HFF-Myc (cell line): ENCODE data around the gene ZRANB1.

Source experiments
- DNase-seq: peaks from one replicate; pipeline ENCODE4 v3.0.0-alpha.2; 2011; ENCODE audit warnings: low read depth; ENCODE audit errors: extremely low read depth
- H3K4me3 ChIP-seq: replicated peaks from 2 replicates; pipeline ENCODE4 v1.5.1; 2011; ENCODE audit warnings: low read depth, mild to moderate bottlenecking, control low read depth, low read length
- TF ChIP-seq, protein P1 (sequence below): IDR thresholded peaks from 2 replicates; pipeline ENCODE4 v1.5.1; 2012; ENCODE audit warnings: mild to moderate bottlenecking, low read depth, low read length, control low read depth; ENCODE audit errors: missing control alignments

ZRANB1 gene

DNA sequence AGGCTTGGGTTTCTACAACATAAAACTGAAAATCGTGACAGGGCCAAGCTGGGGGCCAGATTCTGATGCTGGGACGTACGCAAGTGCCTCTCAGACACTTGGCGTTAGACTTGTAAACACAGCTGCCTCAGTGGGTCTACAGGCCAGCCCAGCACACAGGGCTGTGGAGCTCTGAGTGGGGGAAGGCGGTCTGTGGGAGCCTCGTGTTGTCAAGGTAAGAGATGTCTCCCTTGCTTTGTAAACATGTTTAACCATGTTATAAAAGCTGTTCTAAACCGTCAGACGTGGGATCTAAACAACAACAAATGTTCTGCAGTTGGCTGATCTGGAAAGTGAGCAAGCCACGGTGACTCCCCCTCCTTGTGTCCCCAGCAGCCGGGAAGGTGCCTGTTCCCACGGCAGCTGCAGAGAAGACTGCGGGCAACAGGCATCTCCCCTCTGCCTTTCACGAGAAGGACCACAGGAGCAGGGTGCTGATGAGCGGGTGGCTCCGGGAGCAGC lies 67.8 kb downstream of the ZRANB1 start:
- H3K4me3 ChIP-seq, result no peak overlapping the region
- no peak for DNase-seq
- TF ChIP-seq, protein P1, sequence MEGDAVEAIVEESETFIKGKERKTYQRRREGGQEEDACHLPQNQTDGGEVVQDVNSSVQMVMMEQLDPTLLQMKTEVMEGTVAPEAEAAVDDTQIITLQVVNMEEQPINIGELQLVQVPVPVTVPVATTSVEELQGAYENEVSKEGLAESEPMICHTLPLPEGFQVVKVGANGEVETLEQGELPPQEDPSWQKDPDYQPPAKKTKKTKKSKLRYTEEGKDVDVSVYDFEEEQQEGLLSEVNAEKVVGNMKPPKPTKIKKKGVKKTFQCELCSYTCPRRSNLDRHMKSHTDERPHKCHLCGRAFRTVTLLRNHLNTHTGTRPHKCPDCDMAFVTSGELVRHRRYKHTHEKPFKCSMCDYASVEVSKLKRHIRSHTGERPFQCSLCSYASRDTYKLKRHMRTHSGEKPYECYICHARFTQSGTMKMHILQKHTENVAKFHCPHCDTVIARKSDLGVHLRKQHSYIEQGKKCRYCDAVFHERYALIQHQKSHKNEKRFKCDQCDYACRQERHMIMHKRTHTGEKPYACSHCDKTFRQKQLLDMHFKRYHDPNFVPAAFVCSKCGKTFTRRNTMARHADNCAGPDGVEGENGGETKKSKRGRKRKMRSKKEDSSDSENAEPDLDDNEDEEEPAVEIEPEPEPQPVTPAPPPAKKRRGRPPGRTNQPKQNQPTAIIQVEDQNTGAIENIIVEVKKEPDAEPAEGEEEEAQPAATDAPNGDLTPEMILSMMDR, result no peak

DNA sequence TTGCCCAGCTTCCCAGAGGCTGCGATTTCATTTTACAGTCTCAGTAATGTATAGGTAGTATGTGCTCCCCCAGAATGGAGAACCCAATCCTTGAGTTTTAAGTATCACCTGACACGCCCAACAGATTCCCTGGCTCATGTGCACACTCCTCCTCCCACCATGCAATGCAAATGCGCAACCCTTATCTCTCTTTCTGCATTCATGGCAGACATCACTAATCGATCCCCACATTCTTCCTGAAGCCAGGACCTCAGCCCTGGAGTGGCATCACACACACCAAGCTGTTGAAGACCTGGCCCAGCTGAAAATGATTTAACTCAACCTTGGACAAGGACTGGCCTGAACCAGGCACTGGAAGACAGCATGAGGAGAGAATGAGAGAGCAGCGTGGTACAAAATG lies 68.4 kb downstream of the ZRANB1 start:
- DNase-seq, result no peak
- TF ChIP-seq, protein P1, result no peak
- H3K4me3 ChIP-seq, result no peak overlapping the region

DNA sequence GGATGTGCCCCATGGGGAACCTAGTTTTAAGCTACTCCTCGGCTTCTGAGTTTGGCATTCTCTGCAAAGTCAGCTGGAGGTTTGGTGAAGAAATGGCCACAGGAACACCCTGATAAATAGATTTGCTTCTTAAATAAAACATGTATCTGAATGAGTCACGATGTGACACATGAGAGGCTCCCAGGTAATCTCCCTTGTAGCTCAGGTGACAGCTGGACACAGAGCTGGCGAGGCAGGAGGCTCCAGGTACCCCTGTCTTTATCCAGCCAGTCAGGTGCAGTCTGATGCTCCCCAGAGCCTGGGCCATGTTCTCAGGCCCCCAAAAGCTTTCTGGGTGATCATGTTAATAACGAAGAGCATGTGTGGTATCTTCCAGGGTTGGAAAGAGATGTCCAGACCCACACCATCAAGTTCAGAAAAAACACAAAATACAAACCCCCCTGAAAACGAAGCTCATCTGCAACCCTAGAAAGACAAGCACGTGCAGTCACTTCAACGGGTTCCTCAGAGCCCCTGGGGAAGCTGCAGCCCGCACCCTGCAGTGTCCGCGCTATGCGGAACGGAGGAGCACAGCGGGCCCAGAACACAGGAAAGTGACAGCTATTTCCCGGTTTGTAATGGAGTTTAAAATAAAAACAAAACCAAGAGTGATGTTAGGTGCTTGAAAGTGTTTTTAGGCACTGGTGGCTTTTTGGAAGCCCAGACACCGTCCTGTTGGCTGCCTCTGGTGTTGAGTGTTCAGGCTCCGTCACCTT lies 69.4 kb downstream of the ZRANB1 start:
- TF ChIP-seq, protein P1, result no peak
- H3K4me3 ChIP-seq, result no peak overlapping the region
- no peak for DNase-seq

DNA sequence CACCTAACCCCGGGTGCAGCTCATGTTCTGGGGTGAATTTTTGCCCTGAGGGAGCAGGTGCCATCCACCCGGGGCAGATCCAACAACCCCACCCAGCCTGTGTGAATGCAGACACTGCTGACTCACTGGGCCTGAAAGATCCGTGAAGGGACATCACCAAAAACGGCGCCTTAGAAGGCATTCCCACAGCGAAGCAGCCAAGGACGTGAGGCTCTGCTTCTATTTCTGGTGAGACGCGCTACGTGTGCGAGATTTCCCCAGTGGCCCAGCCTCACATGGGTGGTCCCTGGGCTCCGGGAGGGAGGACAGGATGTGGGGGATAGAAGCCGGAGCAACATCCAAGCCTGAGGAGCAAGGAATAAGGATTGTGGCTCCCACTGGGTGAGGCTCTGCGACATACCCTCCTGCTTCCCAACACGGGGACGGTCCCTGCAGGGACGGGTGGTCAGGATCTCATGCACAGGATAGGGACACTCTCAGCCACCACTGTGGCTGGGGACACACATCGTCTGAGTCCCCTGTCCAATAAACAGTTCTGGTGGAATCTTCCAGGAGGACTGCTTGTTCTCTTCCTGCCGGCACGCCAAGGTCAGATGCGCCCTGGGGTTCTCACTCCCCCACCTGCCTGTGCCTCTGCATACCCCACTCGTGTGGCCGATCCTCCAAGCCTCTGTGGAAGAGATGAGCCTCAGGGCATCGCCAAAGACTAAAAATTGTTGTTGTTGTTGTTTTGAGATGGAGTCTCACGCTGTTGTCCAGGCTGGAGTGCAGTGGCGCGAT lies 70.2 kb downstream of the ZRANB1 start:
- no peak for DNase-seq
- no peak overlapping the region for H3K4me3 ChIP-seq
- TF ChIP-seq, protein P1, result no peak

DNA sequence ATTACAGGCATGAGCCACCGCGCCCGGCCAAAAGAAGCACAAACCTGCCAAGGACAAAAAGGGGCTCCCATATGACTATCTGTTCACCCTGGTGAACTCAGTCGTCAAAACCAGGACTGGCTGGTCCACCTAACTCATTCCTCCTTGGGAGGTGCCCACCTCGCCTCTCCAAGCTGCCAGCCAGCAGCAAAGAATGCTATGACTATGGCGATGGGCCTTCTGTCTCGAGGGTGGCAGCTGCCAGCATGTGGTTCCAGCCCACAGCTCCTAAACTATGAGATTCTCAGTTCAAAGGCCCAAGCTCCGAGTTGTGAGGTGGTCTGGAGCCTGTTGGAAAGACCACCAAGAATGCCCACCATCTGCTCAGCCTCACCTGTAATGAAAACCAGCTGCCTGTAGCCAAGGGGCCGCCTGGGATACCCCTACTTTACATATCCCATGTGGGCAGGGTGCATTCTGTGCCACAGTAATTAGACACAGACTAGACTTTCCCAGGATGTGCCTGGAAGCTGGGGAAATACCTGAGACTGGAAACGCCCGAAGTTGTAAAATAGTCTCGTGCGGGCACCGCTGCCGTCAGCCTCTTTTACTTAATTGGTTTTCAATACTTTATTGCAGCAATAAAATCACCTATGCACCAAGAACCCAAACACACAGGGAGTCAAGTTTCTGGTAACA lies 71.1 kb downstream of the ZRANB1 start:
- H3K4me3 ChIP-seq, result no peak overlapping the region
- TF ChIP-seq, protein P1, result no peak
- DNase-seq, result no peak

DNA sequence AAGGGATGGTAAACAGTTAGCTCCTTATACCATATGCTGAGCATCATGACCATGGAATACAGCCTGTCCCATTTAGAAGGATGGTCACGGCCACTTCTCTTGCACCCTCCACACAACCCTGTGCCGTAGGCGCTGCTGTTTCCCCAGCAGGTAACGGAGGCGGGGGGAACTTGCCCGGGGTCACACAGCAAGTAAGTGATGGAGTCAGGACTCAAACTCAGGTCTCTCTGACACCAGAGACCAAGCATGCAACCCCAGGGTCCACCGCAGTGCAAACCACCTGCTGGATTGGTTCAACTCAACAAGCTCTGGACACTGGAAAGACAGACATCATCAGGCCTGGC lies 71.6 kb downstream of the ZRANB1 start:
- H3K4me3 ChIP-seq, result no peak overlapping the region
- DNase-seq, result no peak
- TF ChIP-seq, protein P1, result no peak
